GM12878 (cell line): Measurements from ENCODE around the gene MED22. TPM values are rescaled to one million over a fixed set of nuclear protein-coding genes. Genes with fewer than 3 reads are reported as not detected.

ENCODE experiments used
- CBX5 ChIP-seq: sonication (generic); IDR thresholded peaks from 2 replicates; pipeline ENCODE4 v1.6.1; 2016; ENCODE audit warnings: low read depth, moderate library complexity, mild to moderate bottlenecking, inconsistent platforms
- CHD2 ChIP-seq: IDR thresholded peaks from 2 replicates; pipeline ENCODE4 v1.6.1; 2011; ENCODE audit warnings: low read depth, low read length, improper control_type of control experiment, borderline replicate concordance
- CUX1 ChIP-seq: IDR thresholded peaks from 2 replicates; pipeline ENCODE4 v1.6.1; 2012; ENCODE audit warnings: improper control_type of control experiment, low read depth, low read length; ENCODE audit not compliant: insufficient replicate concordance
- E2F8 ChIP-seq: fragments of 450-650 bp; IDR thresholded peaks from 2 replicates; pipeline ENCODE4 v1.6.1; 2018; ENCODE audit warnings: mild to moderate bottlenecking, low read depth, moderate library complexity; ENCODE audit not compliant: partially characterized antibody
- JUNB ChIP-seq: IDR thresholded peaks from 2 replicates; pipeline ENCODE4 v1.6.1; 2016; ENCODE audit warnings: antibody characterized with exemption, mild to moderate bottlenecking
- MYC ChIP-seq: IDR thresholded peaks from 2 replicates; pipeline ENCODE4 v1.6.1; 2011; ENCODE audit warnings: mild to moderate bottlenecking, low read length, moderate library complexity, inconsistent platforms; ENCODE audit not compliant: insufficient read depth, insufficient replicate concordance, insufficient read length, severe bottlenecking
- NBN ChIP-seq: fragments of 450-650 bp; IDR thresholded peaks from 2 replicates; pipeline ENCODE4 v1.6.1; 2016
- NFYB ChIP-seq: IDR thresholded peaks from 2 replicates; pipeline ENCODE4 v1.6.1; 2011; ENCODE audit warnings: low read depth, mild to moderate bottlenecking, low read length, improper control_type of control experiment, moderate library complexity; ENCODE audit not compliant: insufficient read depth
- SIX5 ChIP-seq: IDR thresholded peaks from 2 replicates; pipeline ENCODE4 v1.6.1; 2011; ENCODE audit warnings: mild to moderate bottlenecking, low read depth, low read length, moderate library complexity; ENCODE audit not compliant: severe bottlenecking
- ZNF622 ChIP-seq: fragments of 450-650 bp; IDR thresholded peaks from 2 replicates; pipeline ENCODE4 v1.6.1; 2017; ENCODE audit warnings: mild to moderate bottlenecking, inconsistent platforms
- polyA plus RNA-seq, 11 experiments: library from polyadenylated mRNA; depleted of rRNA in 4 of 11; unstranded in 6 of 11; stranded (reverse) in 5 of 11; fragments of >200 nt; fragmentation: Nextera tagmentation in 4 of 11; fragmentation: Illumina TruSeq in 1 of 11; extraction: Ambion mirVana in 4 of 11; extraction: Trizol in 1 of 11; gene quantifications; 1 replicate in 1 of 11; 2 replicates in 10 of 11; pipeline versions ENCODE4 v1.2.1 to v1.2.3, GENCODE V29; 2011 to 2016; ENCODE audit warnings: inconsistent platforms in 2 of 11, missing spikeins in 2 of 11, low read depth in 1 of 11
- total RNA-seq, 4 experiments: library from RNA; depleted of rRNA in 3 of 4; stranded (reverse); fragments of >200 nt in 3 of 4; fragmentation: Illumina TruSeq in 1 of 4; extraction: Trizol in 1 of 4; gene quantifications; 2 replicates each; pipeline versions ENCODE4 v1.2.1 to v1.2.3, GENCODE V29; 2013 to 2021
- TF ChIP-seq, protein P1 (sequence below): fragments of 450-650 bp; IDR thresholded peaks from 2 replicates; pipeline ENCODE4 v1.6.1; 2016; ENCODE audit warnings: mild to moderate bottlenecking
- TF ChIP-seq, protein P2 (sequence below): IDR thresholded peaks from 2 replicates; pipeline ENCODE4 v1.6.1; 2011; ENCODE audit warnings: low read depth, mild to moderate bottlenecking, low read length, moderate library complexity, borderline replicate concordance; ENCODE audit errors: extremely low read depth

MED22 gene
- total and polyA plus RNA-seq, 10 of the 15 experiments (the other 5 are each of a cell fraction or from before 2014, with no cell fraction given), result 1.4 to 42.1 (median 24.6) TPM

GRCh38 chr9:133378408-133378962 is 30.6 kb upstream of the MED22 start (continued):
- no peak for TF ChIP-seq CUX1
- no peak for TF ChIP-seq E2F8
- TF ChIP-seq, protein P1, sequence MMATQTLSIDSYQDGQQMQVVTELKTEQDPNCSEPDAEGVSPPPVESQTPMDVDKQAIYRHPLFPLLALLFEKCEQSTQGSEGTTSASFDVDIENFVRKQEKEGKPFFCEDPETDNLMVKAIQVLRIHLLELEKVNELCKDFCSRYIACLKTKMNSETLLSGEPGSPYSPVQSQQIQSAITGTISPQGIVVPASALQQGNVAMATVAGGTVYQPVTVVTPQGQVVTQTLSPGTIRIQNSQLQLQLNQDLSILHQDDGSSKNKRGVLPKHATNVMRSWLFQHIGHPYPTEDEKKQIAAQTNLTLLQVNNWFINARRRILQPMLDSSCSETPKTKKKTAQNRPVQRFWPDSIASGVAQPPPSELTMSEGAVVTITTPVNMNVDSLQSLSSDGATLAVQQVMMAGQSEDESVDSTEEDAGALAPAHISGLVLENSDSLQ, result no peak
- no peak for TF ChIP-seq NBN
- no peak for TF ChIP-seq JUNB
- no peak for TF ChIP-seq NFYB
- TF ChIP-seq CBX5, result no peak
- no peak for TF ChIP-seq SIX5
- TF ChIP-seq CHD2, result no peak
- no peak for TF ChIP-seq ZNF622
- TF ChIP-seq, protein P2, sequence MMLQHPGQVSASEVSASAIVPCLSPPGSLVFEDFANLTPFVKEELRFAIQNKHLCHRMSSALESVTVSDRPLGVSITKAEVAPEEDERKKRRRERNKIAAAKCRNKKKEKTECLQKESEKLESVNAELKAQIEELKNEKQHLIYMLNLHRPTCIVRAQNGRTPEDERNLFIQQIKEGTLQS, result no peak
- no peak for TF ChIP-seq MYC
